BLaER1 treated with 17β-estradiol and CSF1 and Interleukin-3, amounts not matched to agents 10 nM and 100 nM (cell line): ENCODE results near the gene TNFAIP2.
A peak's percentile ranks its signal among the peaks of the same experiment; 100 is the strongest.

Experiments
- H3K27ac ChIP-seq, 11 experiments: shearing (Covaris generic); formaldehyde crosslinking; 2 replicates each; pipeline ENCODE4 v1.8.1; 2022
- H3K27me3 ChIP-seq, 11 experiments: shearing (Covaris generic); formaldehyde crosslinking; 2 replicates each; pipeline ENCODE4 v1.8.1; 2022
- H3K36me3 ChIP-seq, 11 experiments: shearing (Covaris generic); formaldehyde crosslinking; 2 replicates each; pipeline ENCODE4 v1.8.1; 2022
- H3K4me1 ChIP-seq, 10 experiments: shearing (Covaris generic); formaldehyde crosslinking; 2 replicates each; pipeline ENCODE4 v1.8.1; 2022
- H3K4me2 ChIP-seq, 11 experiments: shearing (Covaris generic); formaldehyde crosslinking; 2 replicates each; pipeline ENCODE4 v1.8.1; 2022
- H3K4me3 ChIP-seq, 10 experiments: shearing (Covaris generic); formaldehyde crosslinking; 2 replicates each; pipeline ENCODE4 v1.8.1; 2022
- H3K9ac ChIP-seq, 11 experiments: shearing (Covaris generic); formaldehyde crosslinking; 2 replicates each; pipeline ENCODE4 v1.8.1; 2022
- H3K9me3 ChIP-seq, 11 experiments: shearing (Covaris generic); formaldehyde crosslinking; replicated peaks in 1 of 11; 2 replicates each; pipeline ENCODE4 v1.8.1; 2022
- H4K20me1 ChIP-seq, 11 experiments: shearing (Covaris generic); formaldehyde crosslinking; 2 replicates each; pipeline ENCODE4 v1.8.1; 2022
- Cebpa-rat ChIP-seq, 11 experiments: shearing (Covaris generic); IDR thresholded peaks; 2 replicates each; pipeline ENCODE4 v1.8.1; 2022

Gene TNFAIP2

GRCh38 chr14:103137689-103138300, 14.5 kb downstream of the TNFAIP2 start:
- Histone ChIP-seq H3K27ac (peak overlapping the region in 2 of 11 experiments; percentile 39 to 55; a peak in 5 of 22 replicates), H3K36me3 (peaks cover 34 to 52% (median 39%) of the 10 kb centered on the region in 11 experiments), H4K20me1 (peaks cover 0 to 54% (median 25%) of the 10 kb centered on the region in 11 experiments; a peak in 14 of 22 replicates), H3K4me3 (no peak overlapping the region), H3K27me3 (no peaks in the 10 kb centered on the region), H3K4me2 (peak overlapping the region in 3 of 11 experiments; percentile 13 to 54 (median 25); a peak in 2 of 22 replicates), H3K9me3 (no peaks in the 10 kb centered on the region), H3K9ac (no peak overlapping the region), H3K4me1 (peaks cover 17 to 40% (median 26%) of the 10 kb centered on the region in 10 experiments)
- no peak for TF ChIP-seq Cebpa-rat (IDR thresholded peaks at IDR 0.05)

DNA sequence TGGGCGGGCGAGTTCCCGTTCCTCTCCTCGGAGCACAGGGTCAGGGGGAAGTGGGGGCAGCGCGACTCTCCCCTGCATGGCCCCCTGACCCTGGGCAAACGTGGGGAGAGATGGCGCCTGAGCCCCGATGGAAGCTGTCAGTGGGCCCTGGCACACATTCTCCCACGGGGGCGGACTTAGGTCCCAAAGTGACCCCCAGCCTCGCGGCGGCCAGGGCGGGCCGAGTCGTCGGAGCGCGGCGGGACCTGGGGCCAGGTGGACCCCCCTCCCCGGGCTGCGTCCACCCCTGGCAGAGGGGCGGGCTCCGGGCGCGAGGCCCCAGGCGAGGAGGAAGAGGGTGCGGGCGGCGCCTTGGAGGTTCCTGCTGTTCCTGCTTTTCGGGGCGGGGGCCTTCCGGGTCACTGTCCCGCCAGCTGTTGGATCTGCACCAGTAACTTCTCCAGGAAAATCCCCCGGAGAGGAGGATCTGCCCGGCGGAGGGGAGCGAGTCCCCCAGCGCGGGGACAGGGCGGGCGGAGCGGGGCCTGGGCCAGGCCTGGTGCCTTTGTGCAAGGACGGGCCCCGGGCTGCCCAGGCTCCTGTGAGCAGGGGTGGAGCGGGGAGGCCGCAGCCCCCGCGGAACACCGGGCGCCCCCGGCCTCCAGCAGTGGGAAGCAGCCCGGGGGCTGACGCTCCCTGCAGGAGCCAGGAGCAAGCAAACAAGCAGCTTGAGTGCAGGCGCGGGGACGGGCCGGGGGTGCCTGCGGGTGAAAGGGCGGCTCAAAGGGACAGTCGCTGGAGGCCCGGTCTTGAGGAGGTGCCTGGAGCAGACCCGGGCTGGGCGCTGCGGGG, 15.3 kb downstream of the TNFAIP2 start:
- Histone ChIP-seq H3K27ac (no peak overlapping the region), H3K27me3 (no peaks in the 10 kb centered on the region), H3K4me2 (peak overlapping the region in 1 of 11 experiments; percentile 13; a peak in 2 of 22 replicates), H3K4me3 (no peak overlapping the region), H3K9me3 (no peaks in the 10 kb centered on the region), H3K9ac (no peak overlapping the region), H3K36me3 (peaks cover 27 to 45% (median 32%) of the 10 kb centered on the region in 11 experiments), H4K20me1 (peaks cover 0 to 47% (median 17%) of the 10 kb centered on the region in 11 experiments; a peak in 14 of 22 replicates), H3K4me1 (peaks cover 17 to 40% (median 26%) of the 10 kb centered on the region in 10 experiments)
- no peak for TF ChIP-seq Cebpa-rat (IDR thresholded peaks at IDR 0.05)

- Histone ChIP-seq H3K9ac (0 out of 22 replicates have a peak overlapping the region, but pooled peaks of 1 of the 11 experiments have one; percentile 1), H3K4me1 (peaks cover 17 to 40% (median 26%) of the 10 kb centered on the region in 10 experiments), H3K27me3 (no peaks in the 10 kb centered on the region), H3K4me2 (no peak overlapping the region), H4K20me1 (peaks cover 0 to 41% (median 12%) of the 10 kb centered on the region in 11 experiments; a peak in 14 of 22 replicates), H3K36me3 (peaks cover 20 to 38% (median 25%) of the 10 kb centered on the region in 11 experiments), H3K4me3 (no peak overlapping the region), H3K9me3 (no peaks in the 10 kb centered on the region), H3K27ac (no peak overlapping the region; a peak in 1 of 22 replicates)
- TF ChIP-seq Cebpa-rat (IDR thresholded peaks at IDR 0.05): no peak
Measured at GRCh38 chr14:103139132-103140025, 16.1 kb downstream of the TNFAIP2 start.

- H3K4me2 ChIP-seq: peak overlapping the region in 9 of 11 experiments; percentile 1 to 66 (median 43); a peak in 13 of 22 replicates
- no peaks in the 10 kb centered on the region for H3K27me3 ChIP-seq
- no peaks in the 10 kb centered on the region for H3K9me3 ChIP-seq
- TF ChIP-seq Cebpa-rat (IDR thresholded peaks at IDR 0.05): no peak
- H4K20me1 ChIP-seq: peaks cover 0 to 31% (median 12%) of the 10 kb centered on the region in 11 experiments; a peak in 14 of 22 replicates
- peaks cover 9 to 26% (median 14%) of the 10 kb centered on the region in 11 experiments for H3K36me3 ChIP-seq
- peaks cover 16 to 40% (median 26%) of the 10 kb centered on the region in 10 experiments for H3K4me1 ChIP-seq
- no peak overlapping the region for H3K4me3 ChIP-seq
- no peak overlapping the region for H3K9ac ChIP-seq
- H3K27ac ChIP-seq: no peak overlapping the region
Measured at GRCh38 chr14:103140316-103141109, 17.3 kb downstream of the TNFAIP2 start.

GRCh38 chr14:103141117-103141796, 18.0 kb downstream of the TNFAIP2 start:
- Histone ChIP-seq H3K9me3 (no peaks in the 10 kb centered on the region), H3K4me2 (peak overlapping the region in 9 of 11 experiments; percentile 1 to 66 (median 43); a peak in 13 of 22 replicates), H3K36me3 (peaks cover 2 to 19% (median 7%) of the 10 kb centered on the region in 11 experiments; a peak in 20 of 22 replicates), H3K27ac (no peak overlapping the region), H3K4me1 (peaks cover 8 to 36% (median 23%) of the 10 kb centered on the region in 10 experiments), H3K4me3 (no peak overlapping the region), H4K20me1 (peaks cover 0 to 24% (median 12%) of the 10 kb centered on the region in 11 experiments; a peak in 13 of 22 replicates), H3K27me3 (no peaks in the 10 kb centered on the region), H3K9ac (no peak overlapping the region)
- TF ChIP-seq Cebpa-rat (IDR thresholded peaks at IDR 0.05): no peak

GRCh38 chr14:103142026-103142425, 18.8 kb downstream of the TNFAIP2 start:
- Histone ChIP-seq H3K4me2 (peak overlapping the region in 4 of 11 experiments; percentile 43 to 66 (median 56); a peak in 5 of 22 replicates), H3K4me3 (no peak overlapping the region), H4K20me1 (peaks cover 0 to 16% (median 6%) of the 10 kb centered on the region in 11 experiments; a peak in 11 of 22 replicates), H3K4me1 (peaks cover under 1 to 30% (median 18%) of the 10 kb centered on the region in 10 experiments), H3K36me3 (peaks cover 0 to 11% (median 0%) of the 10 kb centered on the region in 11 experiments; a peak in 5 of 22 replicates), H3K9me3 (no peaks in the 10 kb centered on the region), H3K27ac (no peak overlapping the region), H3K27me3 (no peaks in the 10 kb centered on the region), H3K9ac (no peak overlapping the region)
- TF ChIP-seq Cebpa-rat (IDR thresholded peaks at IDR 0.05): no peak

- TF ChIP-seq Cebpa-rat (IDR thresholded peaks at IDR 0.05): no peak
- H3K27ac ChIP-seq: no peak overlapping the region
- H3K4me1 ChIP-seq: peaks cover 0 to 30% (median 18%) of the 10 kb centered on the region in 10 experiments; a peak in 15 of 20 replicates
- H4K20me1 ChIP-seq: peaks cover 0 to 8% (median 0%) of the 10 kb centered on the region in 11 experiments; a peak in 6 of 22 replicates
- no peak overlapping the region for H3K9ac ChIP-seq
- H3K4me3 ChIP-seq: no peak overlapping the region
- H3K9me3 ChIP-seq: no peaks in the 10 kb centered on the region
- H3K36me3 ChIP-seq: peaks cover 0 to 3% (median 0%) of the 10 kb centered on the region in 11 experiments; a peak in 2 of 22 replicates
- no peaks in the 10 kb centered on the region for H3K27me3 ChIP-seq
- H3K4me2 ChIP-seq: no peak overlapping the region
Measured at GRCh38 chr14:103142721-103143302, 19.6 kb downstream of the TNFAIP2 start.
